NCI-H1048 (cell line): ENCODE results near the gene PPP1R9B.
A peak's percentile ranks its signal among the peaks of the same experiment; 100 is the strongest.

Experiments
- DNase-seq: peaks from one replicate; lab custom pipeline; 2025; lab: John Stamatoyannopoulos, UW

PPP1R9B gene

GRCh38 chr17:50155115-50155819 lies 4.8 kb upstream of the PPP1R9B start:
- DNase-seq: no peak

- no peak for DNase-seq
Measured at GRCh38 chr17:50154604-50155003, 4.1 kb upstream of the PPP1R9B start.

- DNase-seq: no peak
Measured at GRCh38 chr17:50153650-50154575, 3.4 kb upstream of the PPP1R9B start.

- DNase-seq: no peak
Measured at GRCh38 chr17:50152736-50153135, 2.3 kb upstream of the PPP1R9B start.

- DNase-seq: peak; percentile 52
Measured at GRCh38 chr17:50151937-50152547, 1.6 kb upstream of the PPP1R9B start.

- peak; percentile 70 for DNase-seq
Measured at GRCh38 chr17:50151041-50151936, 812 bp upstream of the PPP1R9B start.

GRCh38 chr17:50149417-50150353 lies 792 bp downstream of the PPP1R9B start:
- DNase-seq: no peak

GRCh38 chr17:50149091-50149416 lies 1.4 kb downstream of the PPP1R9B start:
- DNase-seq: no peak

- DNase-seq: no peak
Measured at GRCh38 chr17:50148226-50149090, 2.0 kb downstream of the PPP1R9B start.

- no peak for DNase-seq
Measured at GRCh38 chr17:50147841-50148225, 2.6 kb downstream of the PPP1R9B start.

GRCh38 chr17:50146927-50147665 lies 3.4 kb downstream of the PPP1R9B start:
- DNase-seq: no peak

- no peak for DNase-seq
Measured at GRCh38 chr17:50146230-50146926, 4.1 kb downstream of the PPP1R9B start.

- no peak for DNase-seq
Measured at GRCh38 chr17:50145532-50146229, 4.8 kb downstream of the PPP1R9B start.

GRCh38 chr17:50144845-50145531 lies 5.5 kb downstream of the PPP1R9B start:
- DNase-seq: no peak

GRCh38 chr17:50144355-50144754 lies 6.1 kb downstream of the PPP1R9B start:
- no peak for DNase-seq

- DNase-seq: no peak
Measured at GRCh38 chr17:50143461-50144176, 6.9 kb downstream of the PPP1R9B start.

GRCh38 chr17:50141745-50142110 lies 8.7 kb downstream of the PPP1R9B start:
- DNase-seq: no peak
